HUES64 (cell line): ENCODE measurements around the gene PLCB1.

ENCODE experiments used
- H3K27ac ChIP-seq: 2 replicates; pipeline ENCODE4 v1.7.0; 2013; ENCODE audit warnings: low read depth, low read length, inconsistent platforms
- H3K27me3 ChIP-seq: 2 replicates; pipeline ENCODE4 v1.6.1; 2013; ENCODE audit warnings: mild to moderate bottlenecking, low read length; ENCODE audit not compliant: insufficient read depth
- H3K36me3 ChIP-seq: 2 replicates; pipeline ENCODE4 v1.6.1; 2013; ENCODE audit warnings: mild to moderate bottlenecking, low read length; ENCODE audit not compliant: insufficient read depth
- H3K4me1 ChIP-seq: 2 replicates; pipeline ENCODE4 v1.6.1; 2013; ENCODE audit warnings: mild to moderate bottlenecking, low read length, moderate library complexity; ENCODE audit not compliant: insufficient read depth
- H3K4me3 ChIP-seq: 2 replicates; pipeline ENCODE4 v1.5.1; 2013; ENCODE audit warnings: mild to moderate bottlenecking, low read length, moderate library complexity
- H3K9ac ChIP-seq: 2 replicates; pipeline ENCODE4 v1.6.1; 2013; ENCODE audit warnings: mild to moderate bottlenecking, low read depth, low read length
- H3K9me3 ChIP-seq: 2 replicates; pipeline ENCODE4 v1.6.1; 2013; ENCODE audit warnings: low read depth, low read length; ENCODE audit not compliant: insufficient read depth
- WGBS: fragments of 150-250, 120-280 bp; methylation state at CpG from one replicate; pipeline ENCODE4 v1.1.7; 2013; ENCODE audit warnings: missing lambda C conversion rate; 5-methylcytosine and 5-hydroxymethylcytosine counted together

Gene PLCB1

GRCh38 chr20:8489094-8489883 lies 357.2 kb downstream of the PLCB1 start:
- no peak overlapping the region for H3K9ac ChIP-seq
- 91% methylated on average over 6 of the region's 6 CpGs for WGBS
- no peaks in the 10 kb centered on the region for H3K9me3 ChIP-seq
- peaks cover 11% of the 10 kb centered on the region for H3K4me1 ChIP-seq
- H3K36me3 ChIP-seq, result no peaks in the 10 kb centered on the region
- H3K4me3 ChIP-seq, result no peak overlapping the region
- no peaks in the 10 kb centered on the region for H3K27me3 ChIP-seq
- no peak overlapping the region for H3K27ac ChIP-seq

DNA sequence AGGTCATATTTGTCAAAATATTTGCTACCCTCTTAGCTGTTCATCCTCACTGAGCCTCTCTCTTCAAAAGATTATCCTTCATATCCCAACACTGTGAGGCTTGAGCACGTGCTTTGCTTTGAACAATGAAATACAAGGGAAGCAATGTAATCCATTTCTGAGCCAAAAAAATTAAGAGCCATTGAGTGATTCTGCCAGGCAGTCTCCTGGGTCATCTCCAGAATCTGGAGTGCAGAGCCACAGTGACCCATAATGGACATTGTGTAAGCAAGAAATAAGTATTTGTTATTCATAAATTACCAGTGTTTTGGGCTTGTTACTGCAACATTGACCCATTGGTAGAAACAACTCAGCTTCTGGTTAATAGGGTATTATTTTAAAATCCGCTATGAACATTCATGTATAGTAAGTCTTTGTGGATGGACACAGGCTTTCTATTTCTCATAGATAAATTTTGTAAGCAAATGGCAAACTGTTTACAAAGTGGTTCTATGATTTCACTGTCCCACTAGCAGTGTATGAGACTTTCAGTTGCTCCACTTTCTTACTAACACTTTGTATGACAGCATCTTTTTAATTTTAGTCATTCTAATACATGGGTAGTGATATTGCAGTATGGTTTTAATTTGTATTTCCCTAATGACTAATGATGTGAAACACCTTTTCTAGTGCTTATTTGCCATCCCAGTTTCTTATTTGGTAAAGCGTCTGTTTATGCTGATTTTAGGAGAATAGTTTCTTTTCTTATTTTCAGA lies 358.2 kb downstream of the PLCB1 start:
- Histone ChIP-seq H3K36me3 (no peaks in the 10 kb centered on the region), H3K27me3 (no peaks in the 10 kb centered on the region)
- 100% methylated on average over 2 of the region's 3 CpGs for whole genome bisulfite sequencing

GRCh38 chr20:8492173-8492572 lies 360.1 kb downstream of the PLCB1 start:
- Histone ChIP-seq H3K27me3 (no peaks in the 10 kb centered on the region), H3K4me1 (peaks cover 11% of the 10 kb centered on the region), H3K4me3 (no peak overlapping the region), H3K9ac (no peak overlapping the region), H3K9me3 (no peaks in the 10 kb centered on the region), H3K36me3 (no peaks in the 10 kb centered on the region), H3K27ac (no peak overlapping the region)

More for the DNA sequence above, 358.2 kb downstream of the PLCB1 start:
- Histone ChIP-seq H3K27ac (no peak overlapping the region), H3K9me3 (no peaks in the 10 kb centered on the region), H3K9ac (no peak overlapping the region), H3K4me1 (peaks cover 11% of the 10 kb centered on the region), H3K4me3 (no peak overlapping the region)

GRCh38 chr20:8498571-8498970 lies 366.5 kb downstream of the PLCB1 start:
- Histone ChIP-seq H3K9ac (no peak overlapping the region), H3K36me3 (no peaks in the 10 kb centered on the region), H3K27me3 (no peaks in the 10 kb centered on the region), H3K27ac (no peak overlapping the region), H3K9me3 (no peaks in the 10 kb centered on the region), H3K4me3 (no peak overlapping the region), H3K4me1 (no peaks in the 10 kb centered on the region)
- WGBS, result 94% methylated on average over 8 of the region's 8 CpGs

DNA sequence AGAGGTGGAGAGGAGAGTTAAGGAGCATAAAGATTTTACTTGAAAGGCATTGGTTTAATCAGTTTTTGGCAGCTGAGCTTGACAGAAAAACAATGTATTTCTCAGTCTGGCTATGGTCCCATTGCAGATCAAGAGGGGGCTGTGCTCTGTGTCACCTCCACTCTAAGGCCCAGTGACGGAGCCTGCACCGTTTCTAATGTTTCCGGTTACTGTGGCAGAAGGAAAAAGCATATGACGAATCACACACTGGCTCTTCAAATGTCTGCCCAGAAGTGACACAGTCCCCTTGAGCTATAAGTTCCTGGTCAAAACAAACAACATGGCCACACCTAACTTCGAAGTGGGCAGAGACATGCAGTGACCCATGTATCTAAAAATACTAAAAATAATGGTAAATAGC lies 372.0 kb downstream of the PLCB1 start:
- no peak overlapping the region for H3K9ac ChIP-seq
- no peak overlapping the region for H3K27ac ChIP-seq
- H3K36me3 ChIP-seq, result no peaks in the 10 kb centered on the region
- WGBS, result 95% methylated on average over 5 of the region's 5 CpGs
- H3K9me3 ChIP-seq, result no peaks in the 10 kb centered on the region
- H3K27me3 ChIP-seq, result no peaks in the 10 kb centered on the region
- peaks cover 6% of the 10 kb centered on the region; the same call in 1 of the 2 replicates for H3K4me1 ChIP-seq
- no peak overlapping the region for H3K4me3 ChIP-seq

DNA sequence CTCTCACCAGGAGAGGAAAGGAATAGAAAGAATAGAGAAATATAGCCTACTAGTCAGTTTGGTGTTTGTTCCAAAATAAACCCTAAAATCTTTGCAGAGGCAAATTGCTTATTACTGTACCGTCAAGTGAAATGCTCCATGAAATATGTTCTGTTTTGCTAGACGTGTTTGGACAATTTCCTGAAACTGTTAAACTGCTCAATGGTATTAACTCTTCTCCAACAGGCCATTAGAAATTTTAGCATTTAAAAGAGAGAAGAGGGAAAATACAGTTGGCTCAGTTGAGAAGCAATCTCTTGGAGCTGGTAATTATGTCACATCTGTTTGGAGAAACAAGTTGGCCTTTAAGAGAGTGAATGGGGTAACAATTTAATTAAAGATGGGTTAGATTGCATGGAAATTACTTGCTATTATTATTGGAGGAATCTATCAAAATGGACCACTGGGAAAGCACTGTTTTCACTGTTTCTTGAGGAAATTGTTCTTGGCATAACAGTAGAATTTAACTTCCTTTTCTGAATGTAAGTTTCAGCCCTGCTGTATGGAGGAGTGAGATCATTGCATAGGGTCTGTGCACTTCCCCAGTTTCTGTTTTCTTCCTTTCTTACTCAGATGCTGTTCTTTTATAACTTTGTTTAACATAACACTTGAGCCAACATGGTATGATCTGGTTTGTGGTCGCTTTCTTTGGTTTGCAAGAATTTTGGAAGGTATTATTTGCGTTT lies 373.6 kb downstream of the PLCB1 start:
- Histone ChIP-seq H3K27me3 (no peaks in the 10 kb centered on the region), H3K4me3 (no peak overlapping the region), H3K9ac (no peak overlapping the region), H3K9me3 (no peaks in the 10 kb centered on the region), H3K4me1 (peaks cover 6% of the 10 kb centered on the region; the same call in 1 of the 2 replicates), H3K36me3 (no peaks in the 10 kb centered on the region), H3K27ac (no peak overlapping the region)
- WGBS, result 93% methylated on average over 4 of the region's 4 CpGs

- H3K9ac ChIP-seq, result no peak overlapping the region
- no peak overlapping the region for H3K4me3 ChIP-seq
- peaks cover 6% of the 10 kb centered on the region; the same call in 1 of the 2 replicates for H3K4me1 ChIP-seq
- no peaks in the 10 kb centered on the region for H3K9me3 ChIP-seq
- H3K27ac ChIP-seq, result no peak overlapping the region
- no peaks in the 10 kb centered on the region for H3K27me3 ChIP-seq
- 95% methylated on average over 3 of the region's 3 CpGs for WGBS
- no peaks in the 10 kb centered on the region for H3K36me3 ChIP-seq
These were observed 375.2 kb downstream of the PLCB1 start for GRCh38 chr20:8507231-8507630.

DNA sequence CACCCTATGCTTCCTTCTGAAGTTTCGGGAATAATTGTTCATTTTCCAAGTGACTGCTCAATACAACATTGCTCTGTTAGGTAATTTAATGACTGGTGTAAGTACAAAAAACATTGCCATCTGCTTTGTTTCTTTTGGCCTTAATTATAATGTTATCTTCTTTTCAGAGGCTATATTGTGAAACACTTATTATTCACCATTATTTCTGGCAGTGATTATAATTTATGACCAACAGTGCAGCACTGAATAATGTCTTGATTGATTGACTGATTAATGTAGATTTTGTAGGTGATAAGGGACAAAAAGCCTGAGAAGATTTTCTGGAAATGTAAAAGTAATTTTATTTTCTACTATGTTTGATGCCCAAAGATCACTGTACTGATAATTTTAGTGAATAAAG lies 377.7 kb downstream of the PLCB1 start:
- 100% methylated on average over 1 of the region's 1 CpG for WGBS
- H3K27me3 ChIP-seq, result no peaks in the 10 kb centered on the region
- no peaks in the 10 kb centered on the region for H3K9me3 ChIP-seq
- no peaks in the 10 kb centered on the region for H3K36me3 ChIP-seq
- H3K9ac ChIP-seq, result no peak overlapping the region
- H3K27ac ChIP-seq, result no peak overlapping the region
- peaks cover 6% of the 10 kb centered on the region; the same call in 1 of the 2 replicates for H3K4me1 ChIP-seq
- H3K4me3 ChIP-seq, result no peak overlapping the region

DNA sequence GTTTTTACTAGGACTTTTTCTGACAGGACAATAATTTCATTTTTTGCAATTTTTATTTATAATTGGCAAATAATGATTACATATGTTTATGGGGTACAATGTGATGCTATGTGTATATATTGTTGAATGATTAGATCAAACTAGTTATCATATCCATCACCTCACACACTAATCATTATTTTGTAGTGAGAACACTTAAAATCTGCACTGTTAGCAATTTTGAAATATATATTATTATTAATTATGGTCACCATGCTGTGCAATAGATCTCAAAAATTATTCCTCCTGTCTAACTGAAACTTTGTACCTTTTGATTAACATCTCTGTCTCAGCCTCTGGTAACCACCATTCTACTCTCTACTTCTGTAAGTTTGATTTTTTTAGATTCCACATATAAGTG lies 378.7 kb downstream of the PLCB1 start:
- Histone ChIP-seq H3K4me3 (no peak overlapping the region), H3K27ac (no peak overlapping the region)

DNA sequence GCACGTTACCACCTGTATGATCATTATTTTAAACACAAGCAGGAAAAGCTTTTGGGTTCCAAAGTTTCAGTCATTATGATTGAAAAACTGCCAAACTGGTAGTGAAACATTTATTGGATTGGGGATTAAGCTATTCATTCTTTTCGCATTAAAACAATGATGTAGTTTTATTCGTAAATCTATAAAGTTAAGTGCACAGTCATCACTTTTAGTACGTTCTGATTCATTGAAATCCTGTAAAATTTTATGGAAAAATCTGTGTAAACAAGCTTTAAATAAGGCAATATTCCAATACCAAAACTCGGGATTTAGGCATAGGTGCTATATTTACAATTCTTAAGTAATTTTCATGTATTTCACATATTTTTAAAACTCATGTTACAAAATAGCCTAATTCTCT lies 379.9 kb downstream of the PLCB1 start:
- H3K4me1 ChIP-seq, result no peaks in the 10 kb centered on the region
- H3K9ac ChIP-seq, result no peak overlapping the region
- no peak overlapping the region for H3K27ac ChIP-seq
- H3K9me3 ChIP-seq, result no peaks in the 10 kb centered on the region
- WGBS, result 94% methylated on average over 4 of the region's 5 CpGs
- H3K27me3 ChIP-seq, result no peaks in the 10 kb centered on the region
- no peak overlapping the region for H3K4me3 ChIP-seq
- H3K36me3 ChIP-seq, result no peaks in the 10 kb centered on the region

More for the DNA sequence above, 378.7 kb downstream of the PLCB1 start:
- H3K9ac ChIP-seq, result no peak overlapping the region
- H3K36me3 ChIP-seq, result no peaks in the 10 kb centered on the region
- H3K9me3 ChIP-seq, result no peaks in the 10 kb centered on the region
- H3K27me3 ChIP-seq, result no peaks in the 10 kb centered on the region
- peaks cover 4% of the 10 kb centered on the region; the same call in 1 of the 2 replicates for H3K4me1 ChIP-seq

DNA sequence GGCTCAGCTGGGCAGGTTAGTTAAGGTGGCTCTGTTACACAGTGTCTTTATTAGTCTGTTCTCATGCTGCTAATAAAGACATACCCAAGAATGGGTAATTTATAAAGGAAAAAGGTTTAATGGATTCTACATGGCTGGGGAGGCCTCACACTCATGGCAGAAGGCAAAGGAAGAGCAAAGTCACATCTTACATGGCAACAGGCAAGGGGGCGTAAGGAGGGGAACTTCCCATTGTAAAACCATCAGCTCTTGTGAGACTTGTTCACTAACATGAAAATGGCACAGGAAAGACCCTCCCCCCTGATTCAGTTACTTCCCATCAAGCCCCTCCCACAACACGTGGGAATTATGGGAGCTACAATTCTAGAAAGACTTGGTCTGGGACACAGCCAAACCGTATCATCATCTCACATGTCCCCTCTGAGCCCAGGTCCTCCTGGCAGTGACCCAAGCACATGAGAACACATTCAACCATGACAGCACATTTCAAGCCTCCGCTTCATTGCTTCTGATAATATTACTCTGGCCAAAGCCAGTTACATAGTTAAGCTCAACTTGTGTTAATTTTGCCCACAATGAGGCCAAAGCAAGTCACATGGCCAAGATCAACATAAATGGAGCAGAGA lies 383.9 kb downstream of the PLCB1 start:
- no peak overlapping the region for H3K27ac ChIP-seq
- H3K27me3 ChIP-seq, result no peaks in the 10 kb centered on the region
- H3K9ac ChIP-seq, result no peak overlapping the region
- H3K9me3 ChIP-seq, result no peaks in the 10 kb centered on the region
- no peaks in the 10 kb centered on the region for H3K36me3 ChIP-seq
- no peak overlapping the region for H3K4me3 ChIP-seq
- H3K4me1 ChIP-seq, result peaks cover 8% of the 10 kb centered on the region
- WGBS, result 93% methylated on average over 4 of the region's 4 CpGs
